GM19324 (cell line): ENCODE results near the gene ZMYND11.
A peak's percentile ranks its signal among the peaks of the same experiment; 100 is the strongest.
"Not testable (repeated sequence)": the region's sequence is repeated elsewhere in the genome, so short reads cannot be mapped to it uniquely, and the experiment has no call there.

ENCODE experiments used
- ATAC-seq: cut with Tn5 transposase; IDR thresholded peaks from one replicate; pipeline ENCODE4 v1.9.1; 2021; ENCODE audit warnings: mild to moderate bottlenecking, moderate library complexity; ENCODE audit not compliant: unreplicated experiment, low FRiP score

The ZMYND11 gene

GRCh38 chr10:278707-279106 is 143.5 kb downstream of the ZMYND11 start:
- ATAC-seq = no peak

- ATAC-seq = no peak
Measured at GRCh38 chr10:279232-279631, 144.0 kb downstream of the ZMYND11 start.

- ATAC-seq = no peak
Measured at GRCh38 chr10:279655-280054, 144.4 kb downstream of the ZMYND11 start.

GRCh38 chr10:282294-283139 is 147.3 kb downstream of the ZMYND11 start:
- ATAC-seq = no peak

GRCh38 chr10:283140-283479 is 147.9 kb downstream of the ZMYND11 start:
- no peak for ATAC-seq

- peak; percentile 74 for ATAC-seq
Measured at GRCh38 chr10:283916-284356, 148.7 kb downstream of the ZMYND11 start.

- ATAC-seq = no peak
Measured at GRCh38 chr10:285216-285615, 150.0 kb downstream of the ZMYND11 start.

GRCh38 chr10:287026-287709 is 151.9 kb downstream of the ZMYND11 start:
- no peak for ATAC-seq

GRCh38 chr10:287814-288213 is 152.6 kb downstream of the ZMYND11 start:
- no peak for ATAC-seq

GRCh38 chr10:288316-289200 is 153.3 kb downstream of the ZMYND11 start:
- no peak for ATAC-seq

- ATAC-seq = no peak
Measured at GRCh38 chr10:289581-289980, 154.3 kb downstream of the ZMYND11 start.

- no peak for ATAC-seq
Measured at GRCh38 chr10:290026-290725, 154.9 kb downstream of the ZMYND11 start.

GRCh38 chr10:293636-294035 is 158.4 kb downstream of the ZMYND11 start:
- ATAC-seq = no peak

GRCh38 chr10:297567-297966 is 162.3 kb downstream of the ZMYND11 start:
- ATAC-seq = no peak

GRCh38 chr10:298033-298432 is 162.8 kb downstream of the ZMYND11 start:
- ATAC-seq = no peak

- no peak for ATAC-seq
Measured at GRCh38 chr10:299512-299911, 164.3 kb downstream of the ZMYND11 start.

GRCh38 chr10:299969-300368 is 164.7 kb downstream of the ZMYND11 start:
- no peak for ATAC-seq

GRCh38 chr10:300580-300979 is 165.3 kb downstream of the ZMYND11 start:
- not testable (repeated sequence) for ATAC-seq

- ATAC-seq = no peak
Measured at GRCh38 chr10:301536-301935, 166.3 kb downstream of the ZMYND11 start.
